DOHH2 (cell line): ENCODE measurements around the gene APOBEC3A.

Experiments
- EZH2phosphoT487 ChIP-seq: fragments of 200-600 bp; sonication (generic); IDR thresholded peaks from 2 replicates; pipeline ENCODE4 v1.6.1; 2017; ENCODE audit warnings: borderline replicate concordance, mild to moderate bottlenecking, antibody characterized with exemption, low read length, moderate library complexity, mixed read lengths
- TF ChIP-seq, protein P1 (sequence below): fragments of 200-600 bp; sonication (generic); IDR thresholded peaks from one replicate; pipeline ENCODE4 v1.5.1; 2014; ENCODE audit warnings: antibody characterized with exemption, mild to moderate bottlenecking, low read depth, low read length; ENCODE audit not compliant: poor library complexity, severe bottlenecking

DNA sequence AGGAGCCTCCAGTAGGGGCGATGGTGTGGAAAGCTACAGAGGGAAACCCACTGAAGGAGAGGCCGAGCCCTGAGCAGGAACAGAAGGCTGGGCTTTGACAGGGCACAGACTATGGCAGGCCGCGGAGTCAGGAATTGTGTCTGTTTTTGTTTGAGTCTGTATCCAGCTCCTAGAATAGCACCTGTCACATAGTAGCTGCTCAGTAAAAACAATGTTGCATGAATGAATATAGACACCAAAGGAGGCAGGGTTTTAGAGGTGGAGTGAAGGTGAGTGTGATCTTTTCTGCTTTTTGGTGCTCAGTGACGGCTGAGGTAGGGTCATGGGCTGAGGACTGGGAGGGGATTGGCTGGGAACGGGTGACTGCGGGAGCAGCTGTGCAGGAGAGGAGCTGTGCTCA is 18.5 kb upstream of the APOBEC3A start:
- TF ChIP-seq, protein P1, sequence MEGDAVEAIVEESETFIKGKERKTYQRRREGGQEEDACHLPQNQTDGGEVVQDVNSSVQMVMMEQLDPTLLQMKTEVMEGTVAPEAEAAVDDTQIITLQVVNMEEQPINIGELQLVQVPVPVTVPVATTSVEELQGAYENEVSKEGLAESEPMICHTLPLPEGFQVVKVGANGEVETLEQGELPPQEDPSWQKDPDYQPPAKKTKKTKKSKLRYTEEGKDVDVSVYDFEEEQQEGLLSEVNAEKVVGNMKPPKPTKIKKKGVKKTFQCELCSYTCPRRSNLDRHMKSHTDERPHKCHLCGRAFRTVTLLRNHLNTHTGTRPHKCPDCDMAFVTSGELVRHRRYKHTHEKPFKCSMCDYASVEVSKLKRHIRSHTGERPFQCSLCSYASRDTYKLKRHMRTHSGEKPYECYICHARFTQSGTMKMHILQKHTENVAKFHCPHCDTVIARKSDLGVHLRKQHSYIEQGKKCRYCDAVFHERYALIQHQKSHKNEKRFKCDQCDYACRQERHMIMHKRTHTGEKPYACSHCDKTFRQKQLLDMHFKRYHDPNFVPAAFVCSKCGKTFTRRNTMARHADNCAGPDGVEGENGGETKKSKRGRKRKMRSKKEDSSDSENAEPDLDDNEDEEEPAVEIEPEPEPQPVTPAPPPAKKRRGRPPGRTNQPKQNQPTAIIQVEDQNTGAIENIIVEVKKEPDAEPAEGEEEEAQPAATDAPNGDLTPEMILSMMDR, result no peak
- no peak for TF ChIP-seq EZH2phosphoT487
